ENCODE results near the gene CBLN3.

The CBLN3 gene

GRCh38 chr14:24379907-24380730, 49.3 kb downstream of the CBLN3 start:
- TF ChIP-seq, protein P1, sequence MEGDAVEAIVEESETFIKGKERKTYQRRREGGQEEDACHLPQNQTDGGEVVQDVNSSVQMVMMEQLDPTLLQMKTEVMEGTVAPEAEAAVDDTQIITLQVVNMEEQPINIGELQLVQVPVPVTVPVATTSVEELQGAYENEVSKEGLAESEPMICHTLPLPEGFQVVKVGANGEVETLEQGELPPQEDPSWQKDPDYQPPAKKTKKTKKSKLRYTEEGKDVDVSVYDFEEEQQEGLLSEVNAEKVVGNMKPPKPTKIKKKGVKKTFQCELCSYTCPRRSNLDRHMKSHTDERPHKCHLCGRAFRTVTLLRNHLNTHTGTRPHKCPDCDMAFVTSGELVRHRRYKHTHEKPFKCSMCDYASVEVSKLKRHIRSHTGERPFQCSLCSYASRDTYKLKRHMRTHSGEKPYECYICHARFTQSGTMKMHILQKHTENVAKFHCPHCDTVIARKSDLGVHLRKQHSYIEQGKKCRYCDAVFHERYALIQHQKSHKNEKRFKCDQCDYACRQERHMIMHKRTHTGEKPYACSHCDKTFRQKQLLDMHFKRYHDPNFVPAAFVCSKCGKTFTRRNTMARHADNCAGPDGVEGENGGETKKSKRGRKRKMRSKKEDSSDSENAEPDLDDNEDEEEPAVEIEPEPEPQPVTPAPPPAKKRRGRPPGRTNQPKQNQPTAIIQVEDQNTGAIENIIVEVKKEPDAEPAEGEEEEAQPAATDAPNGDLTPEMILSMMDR (IDR thresholded peaks at IDR 0.05; ENCODE audit: poor library complexity, severe bottlenecking): no peak
- Histone ChIP-seq H3K9me3 (ENCODE audit: severe bottlenecking) (no peaks in the 10 kb centered on the region), H3K27me3 (ENCODE audit: insufficient read depth, poor library complexity, severe bottlenecking) (no peaks in the 10 kb centered on the region), H3K27ac (ENCODE audit: poor library complexity, severe bottlenecking) (no peak overlapping the region), H3K4me3 (ENCODE audit: severe bottlenecking) (no peak overlapping the region), H3K4me1 (ENCODE audit: insufficient read depth, poor library complexity, severe bottlenecking) (no peaks in the 10 kb centered on the region), H3K36me3 (ENCODE audit: low read depth) (no peaks in the 10 kb centered on the region)
- ATAC-seq (ENCODE audit: low read depth): no peak
- no peak for DNase-seq (ENCODE audit: low spot score)

- no peaks in the 10 kb centered on the region for H3K36me3 ChIP-seq (ENCODE audit: low read depth)
- peak; percentile 48; the same call in 2 of the 3 replicates for ATAC-seq (ENCODE audit: low read depth)
- TF ChIP-seq, protein P1 (IDR thresholded peaks at IDR 0.05; ENCODE audit: poor library complexity, severe bottlenecking): no peak
These were observed 50.2 kb downstream of the CBLN3 start for GRCh38 chr14:24378981-24379906.

GRCh38 chr14:24378327-24378726, 51.1 kb downstream of the CBLN3 start:
- ATAC-seq (ENCODE audit: low read depth): no peak
- H3K36me3 ChIP-seq (ENCODE audit: low read depth): no peaks in the 10 kb centered on the region
- TF ChIP-seq, protein P1 (IDR thresholded peaks at IDR 0.05; ENCODE audit: poor library complexity, severe bottlenecking): no peak
- H3K9me3 ChIP-seq (ENCODE audit: severe bottlenecking): no peaks in the 10 kb centered on the region
- H3K27me3 ChIP-seq (ENCODE audit: insufficient read depth, poor library complexity, severe bottlenecking): no peaks in the 10 kb centered on the region
- no peak for DNase-seq (ENCODE audit: low spot score)
- H3K4me3 ChIP-seq (ENCODE audit: severe bottlenecking): no peak overlapping the region
- H3K4me1 ChIP-seq (ENCODE audit: insufficient read depth, poor library complexity, severe bottlenecking): no peaks in the 10 kb centered on the region
- H3K27ac ChIP-seq (ENCODE audit: poor library complexity, severe bottlenecking): no peak overlapping the region

More at GRCh38 chr14:24378981-24379906, 50.2 kb downstream of the CBLN3 start:
- H3K4me1 ChIP-seq (ENCODE audit: insufficient read depth, poor library complexity, severe bottlenecking): no peaks in the 10 kb centered on the region
- no peaks in the 10 kb centered on the region for H3K9me3 ChIP-seq (ENCODE audit: severe bottlenecking)
- no peak for DNase-seq (ENCODE audit: low spot score)
- H3K27me3 ChIP-seq (ENCODE audit: insufficient read depth, poor library complexity, severe bottlenecking): no peaks in the 10 kb centered on the region
- H3K4me3 ChIP-seq (ENCODE audit: severe bottlenecking): no peak overlapping the region
- no peak overlapping the region for H3K27ac ChIP-seq (ENCODE audit: poor library complexity, severe bottlenecking)

DNA sequence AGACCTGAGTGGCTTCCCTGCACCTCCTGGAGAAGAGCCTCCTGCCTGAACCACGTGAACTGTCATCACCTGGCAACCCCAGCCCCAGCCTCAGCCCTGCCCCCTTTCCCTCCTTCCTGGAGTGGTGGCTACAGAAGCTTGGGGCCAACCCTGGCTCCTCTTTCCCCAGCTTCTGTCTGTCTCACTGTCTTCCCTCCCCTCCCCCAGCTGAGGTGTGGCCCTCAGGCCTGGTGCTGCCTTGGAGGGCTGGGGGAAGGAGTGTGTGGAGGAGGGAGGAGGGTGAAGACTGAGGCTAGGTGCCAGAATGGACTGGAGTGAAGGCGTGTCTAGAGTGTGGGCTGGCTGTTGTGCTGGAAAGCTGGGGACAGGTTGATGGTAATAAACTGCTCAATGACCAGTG, 51.8 kb downstream of the CBLN3 start:
- Histone ChIP-seq H3K27me3 (ENCODE audit: insufficient read depth, poor library complexity, severe bottlenecking) (no peaks in the 10 kb centered on the region), H3K9me3 (ENCODE audit: severe bottlenecking) (no peaks in the 10 kb centered on the region), H3K36me3 (ENCODE audit: low read depth) (no peaks in the 10 kb centered on the region), H3K4me1 (ENCODE audit: insufficient read depth, poor library complexity, severe bottlenecking) (no peaks in the 10 kb centered on the region), H3K4me3 (ENCODE audit: severe bottlenecking) (no peak overlapping the region), H3K27ac (ENCODE audit: poor library complexity, severe bottlenecking) (no peak overlapping the region)
- DNase-seq (ENCODE audit: low spot score) (no peak), ATAC-seq (ENCODE audit: low read depth) (no peak)
- TF ChIP-seq, protein P1 (IDR thresholded peaks at IDR 0.05; ENCODE audit: poor library complexity, severe bottlenecking): no peak

All from RWPE2 (cell line).